K562 (cell line): ENCODE data around the gene RRAD. TPM values are rescaled to one million over a fixed set of nuclear protein-coding genes. Genes with fewer than 3 reads are reported as not detected.

Source experiments
- ATAC-seq: fragments of 200-7000 bp; cut with Tn5 transposase; 3 replicates; pipeline ENCODE4 v1.9.1; 2020; ENCODE audit warnings: moderate library complexity
- BruUV-seq: library from RNA; stranded (reverse); fragments of 400-500 nt; replicated peaks from 2 replicates; lab custom pipeline; 2021; lab: Mats Ljungman, UMichigan
- CTCF ChIA-PET: fragments of 300-600 bp; formaldehyde crosslinking; extraction: SDS; loops from one replicate; lab custom pipeline; 2021; ENCODE audit warnings: low intra/inter-chr PET ratio; lab: Yijun Ruan, JAX
- POLR2A ChIA-PET: fragments of 300-600, 350-650 bp; sonication (Branson Sonifier 250); formaldehyde crosslinking; extraction: SDS; loops from one replicate; lab custom pipeline; 2021; ENCODE audit warnings: antibody characterized with exemption, inconsistent platforms; lab: Yijun Ruan, JAX
- DNase-seq, 4 experiments: peaks; one replicate each; pipeline versions ENCODE4 v3.0.0 to v3.0.0-alpha.2; 2011 to 2018; ENCODE audit warnings: low spot score in 3 of 4, mixed read lengths in 3 of 4; ENCODE audit errors: extremely low read depth in 1 of 4
- FAIRE-seq: peaks from 2 replicates; lab custom pipeline; 2011; peaks lifted over from hg19 to GRCh38; lab: Jason Lieb, UNC
- H2AFZ ChIP-seq: 2 replicates; pipeline ENCODE4 v1.6.0; 2011; ENCODE audit warnings: low read depth, low read length, control low read depth, inconsistent platforms
- H3K27ac ChIP-seq: fragments of 200-600 bp; 3 replicates; pipeline ENCODE4 v1.8.0; 2011; ENCODE audit warnings: low read depth, mild to moderate bottlenecking, control low read depth, inconsistent platforms, low read length, moderate library complexity, mixed read lengths; ENCODE audit errors: extremely low read depth
- H3K27me3 ChIP-seq, 2 experiments: fragments of 300-600 bp in 1 of 2; 2 replicates in 1 of 2; 3 replicates in 1 of 2; pipeline versions ENCODE4 v1.6.0 to v1.8.0; 2011; ENCODE audit warnings: inconsistent platforms in 2 of 2, low read length in 2 of 2, mild to moderate bottlenecking in 1 of 2, mixed read lengths in 1 of 2, moderate library complexity in 1 of 2; ENCODE audit not compliant: control insufficient read depth in 2 of 2, insufficient read depth in 2 of 2
- H3K36me3 ChIP-seq: fragments of 300-600 bp; 3 replicates; pipeline ENCODE4 v1.8.0; 2011; ENCODE audit warnings: mild to moderate bottlenecking, low read length, inconsistent platforms; ENCODE audit not compliant: control insufficient read depth, insufficient read depth
- H3K4me1 ChIP-seq, 2 experiments: fragments of 200-600 bp in 1 of 2; replicated peaks in 1 of 2; 2 replicates in 1 of 2; 3 replicates in 1 of 2; pipeline versions ENCODE4 v1.5.1 to v1.8.0; 2011; ENCODE audit warnings: inconsistent platforms in 2 of 2, low read length in 2 of 2, mild to moderate bottlenecking in 1 of 2, mixed read lengths in 1 of 2, moderate library complexity in 1 of 2; ENCODE audit not compliant: control insufficient read depth in 2 of 2, insufficient read depth in 2 of 2
- H3K4me2 ChIP-seq: 2 replicates; pipeline ENCODE4 v1.6.1; 2011; ENCODE audit warnings: low read length, control low read depth, inconsistent platforms, mixed read lengths; ENCODE audit not compliant: insufficient read depth
- H3K4me3 ChIP-seq: fragments of 200-600 bp; sonication (generic), shearing (Covaris generic); 2 replicates; pipeline ENCODE4 v1.5.1; 2016; ENCODE audit warnings: control low read depth, inconsistent platforms
- H3K79me2 ChIP-seq: fragments of 200-600 bp; 3 replicates; pipeline ENCODE4 v1.8.0; 2011; ENCODE audit warnings: low read length, inconsistent platforms; ENCODE audit not compliant: control insufficient read depth, insufficient read depth
- H3K9ac ChIP-seq, 2 experiments: 2 replicates each; pipeline versions ENCODE4 v1.6.0 to v1.6.1; 2011; ENCODE audit warnings: low read depth in 2 of 2, low read length in 2 of 2, control low read depth in 1 of 2, inconsistent platforms in 1 of 2, mild to moderate bottlenecking in 1 of 2, mixed read lengths in 1 of 2; ENCODE audit not compliant: insufficient read depth in 1 of 2
- H3K9me1 ChIP-seq: one replicate; pipeline ENCODE4 v1.6.0; 2011; ENCODE audit warnings: inconsistent platforms, mild to moderate bottlenecking, low read length, moderate library complexity; ENCODE audit not compliant: control insufficient read depth, insufficient read depth
- H3K9me3 ChIP-seq: replicated peaks from 2 replicates; pipeline ENCODE4 v1.5.1; 2011; ENCODE audit warnings: low read depth, low read length, inconsistent platforms; ENCODE audit not compliant: control insufficient read depth, insufficient read depth
- H4K20me1 ChIP-seq: replicated peaks from 2 replicates; pipeline ENCODE4 v1.6.1; 2011; ENCODE audit warnings: low read length, inconsistent platforms, mixed read lengths; ENCODE audit not compliant: control insufficient read depth, insufficient read depth
- PHTF2 ChIP-seq: fragments of 250-450 bp; sonication (Bioruptor Pico); IDR thresholded peaks from 2 replicates; pipeline ENCODE4 v1.5.0; 2021; ENCODE audit warnings: mild to moderate bottlenecking
- TRIM28 ChIP-seq: fragments of 450-650 bp; IDR thresholded peaks from 2 replicates; pipeline ENCODE4 v1.6.1; 2017
- WGBS: fragments of 100-300 bp; shearing (Covaris generic); methylation state at CpG from one replicate; pipeline ENCODE4 v1.1.6; 2016; ENCODE audit warnings: low coverage, mixed read lengths; ENCODE audit not compliant: insufficient coverage; ENCODE audit errors: missing lambda C conversion rate; 5-methylcytosine and 5-hydroxymethylcytosine counted together
- in situ Hi-C: fragments of 300-500 bp; cut with MboI; formaldehyde crosslinking; loops from 4 replicates; pipeline ENCODE4 v1.15.0; 2018; ENCODE audit warnings: inconsistent platforms, mixed read lengths
- intact Hi-C: fragments of 100-400 bp; cut with micrococcal nuclease; formaldehyde crosslinking; loops from 2 replicates; pipeline ENCODE4 v1.14.2; 2022
- polyA plus RNA-seq, 8 experiments: library from polyadenylated mRNA; depleted of rRNA in 4 of 8; stranded (reverse) in 5 of 8; unstranded in 3 of 8; fragments of >200 nt; fragmentation: Nextera tagmentation in 2 of 8; fragmentation: Illumina TruSeq in 1 of 8; extraction: Ambion mirVana in 2 of 8; extraction: Trizol in 1 of 8; gene quantifications; 2 replicates each; pipeline versions ENCODE4 v1.2.1 to v1.2.3, GENCODE V29; 2011 to 2014; ENCODE audit warnings: inconsistent platforms in 1 of 8, missing spikeins in 1 of 8
- total RNA-seq, 7 experiments: library from RNA; depleted of rRNA in 6 of 7; stranded (reverse); fragments of >200 nt in 6 of 7; fragmentation: Illumina TruSeq in 2 of 7; extraction: Trizol in 2 of 7; gene quantifications; 2 replicates each; pipeline versions ENCODE4 v1.2.1 to v1.2.3, GENCODE V29; 2011 to 2021; ENCODE audit warnings: low replicate concordance in 1 of 7
- TF ChIP-seq, protein P1 (sequence below): IDR thresholded peaks from 2 replicates; pipeline ENCODE4 v1.6.1; 2016; ENCODE audit warnings: missing genetic modification characterization, missing compliant biosample characterization

Gene RRAD
- total and polyA plus RNA-seq, 9 of the 15 experiments (the other 6 are each of a cell fraction or from before 2014, with no cell fraction given): 0.09 to 0.20 (median 0.13) TPM; not detected in 5

DNA sequence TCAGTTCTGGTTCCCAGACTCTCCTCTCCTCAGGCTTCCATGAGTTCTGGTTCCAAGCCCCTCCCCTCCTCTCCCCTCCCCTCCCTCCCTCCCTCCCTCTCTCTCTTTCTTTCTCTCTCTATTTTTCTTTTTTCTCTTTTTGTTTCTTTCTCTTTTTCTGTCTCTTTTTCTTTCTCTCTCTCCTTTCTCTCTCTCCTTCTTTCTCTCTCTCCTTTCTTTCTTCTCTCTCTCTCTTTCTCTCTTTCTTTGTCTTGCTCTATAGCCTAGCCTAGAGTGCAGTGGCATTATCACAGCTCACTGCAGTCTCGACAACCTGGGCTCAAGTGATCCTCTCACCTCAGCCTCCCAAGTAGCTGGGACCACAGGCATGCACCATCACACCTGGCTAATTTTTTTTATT is 34.9 kb upstream of the RRAD start:
- Histone ChIP-seq H2AFZ (no peak overlapping the region), H3K36me3 (no peaks in the 10 kb centered on the region), H3K4me3 (no peak overlapping the region), H3K9me3 (no peaks in the 10 kb centered on the region)
- FAIRE-seq (no peak), ATAC-seq (no peak), DNase-seq (no peak)
- no peak for TF ChIP-seq PHTF2 (CRISPR knock-in tag)
- TF ChIP-seq, protein P1, sequence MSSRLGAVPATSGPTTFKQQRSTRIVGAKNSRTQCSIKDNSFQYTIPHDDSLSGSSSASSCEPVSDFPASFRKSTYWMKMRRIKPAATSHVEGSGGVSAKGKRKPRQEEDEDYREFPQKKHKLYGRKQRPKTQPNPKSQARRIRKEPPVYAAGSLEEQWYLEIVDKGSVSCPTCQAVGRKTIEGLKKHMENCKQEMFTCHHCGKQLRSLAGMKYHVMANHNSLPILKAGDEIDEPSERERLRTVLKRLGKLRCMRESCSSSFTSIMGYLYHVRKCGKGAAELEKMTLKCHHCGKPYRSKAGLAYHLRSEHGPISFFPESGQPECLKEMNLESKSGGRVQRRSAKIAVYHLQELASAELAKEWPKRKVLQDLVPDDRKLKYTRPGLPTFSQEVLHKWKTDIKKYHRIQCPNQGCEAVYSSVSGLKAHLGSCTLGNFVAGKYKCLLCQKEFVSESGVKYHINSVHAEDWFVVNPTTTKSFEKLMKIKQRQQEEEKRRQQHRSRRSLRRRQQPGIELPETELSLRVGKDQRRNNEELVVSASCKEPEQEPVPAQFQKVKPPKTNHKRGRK (tag): peak; percentile 75
- no peak for TF ChIP-seq TRIM28
- TF ChIP-seq, all 486 proteins: peak for 1
- ChIA-PET POLR2A (no interaction called here), CTCF (interaction anchor here (2.1 kb wide), 1 partner anchor 55 kb away, joined by 9 read pairs; no protein-coding TSS in a partner anchor)
- Histone ChIP-seq H4K20me1 (no peaks in the 10 kb centered on the region), H3K79me2 (no peaks in the 10 kb centered on the region), H3K27ac (no peak overlapping the region), H3K4me2 (no peak overlapping the region), H3K9me1 (no peaks in the 10 kb centered on the region), H3K4me1 (peaks cover 0 to 7% of the 10 kb centered on the region in 2 experiments; a peak in 3 of 5 replicates), H3K9ac (no peak overlapping the region), H3K27me3 (peaks cover 2 to 13% of the 10 kb centered on the region in 2 experiments; a peak in 2 of 5 replicates)
- BruUV-seq: no TSS peak
- 0% methylated on average over 1 of the region's 1 CpG for WGBS
- intact Hi-C loops: no loop called here
- in situ Hi-C loops: loop anchor here (25.0 kb wide), 2 partner anchors 202 to 452 kb away; partner anchors contain the start of genes B3GNT9, FBXL8, HSF4 and NOL3
